HCT116 (cell line): Measurements from ENCODE around the gene LYRM7. TPM values are rescaled to one million over a fixed set of nuclear protein-coding genes. Genes with fewer than 3 reads are reported as not detected.

Experiments
- ATAC-seq: fragments of 200-7000 bp; cut with Tn5 transposase; 2 replicates; pipeline ENCODE4 v1.9.1; 2020; ENCODE audit warnings: mild to moderate bottlenecking, moderate library complexity
- BruUV-seq: library from RNA; stranded (reverse); fragments of 400-500 nt; replicated peaks from 2 replicates; lab custom pipeline; 2021; lab: Mats Ljungman, UMichigan
- CTCF ChIA-PET: fragments of 300-600 bp; sonication (Branson Sonifier 250); formaldehyde crosslinking; loops from one replicate; lab custom pipeline; 2021; ENCODE audit warnings: antibody characterized with exemption; lab: Charles Lee
- POLR2A ChIA-PET: fragments of 300-600, 350-600 bp; sonication (Branson Sonifier 250); formaldehyde crosslinking; loops from one replicate; lab custom pipeline; 2021; ENCODE audit warnings: antibody characterized with exemption; lab: Charles Lee
- RAD21 ChIA-PET, 2 experiments: fragments of 300-600 bp; sonication (Branson Sonifier 250); formaldehyde crosslinking; loops; one replicate each; lab custom pipeline; 2023; ENCODE audit warnings: low total read pairs in 2 of 2; ENCODE audit not compliant: uncharacterized antibody in 2 of 2, unreplicated experiment in 2 of 2, low non-redundant PET in 1 of 2; lab: Charles Lee
- DNase-seq: peaks from one replicate; pipeline ENCODE4 v3.0.0-alpha.2; 2010; ENCODE audit warnings: low read depth, low spot score
- H2AFZ ChIP-seq: fragments of 200-600 bp; shearing (Covaris generic), sonication (generic); 2 replicates; pipeline ENCODE4 v1.6.1; 2017; ENCODE audit warnings: low read depth, mixed run types, mixed read lengths, antibody characterized with exemption, low read length; ENCODE audit not compliant: poor library complexity, severe bottlenecking
- H3K27ac ChIP-seq: 2 replicates; pipeline ENCODE4 v1.5.1; 2012; ENCODE audit warnings: low read depth, low read length
- H3K27me3 ChIP-seq: fragments of 200-600 bp; sonication (generic); 2 replicates; pipeline ENCODE4 v1.6.1; 2016; ENCODE audit warnings: mixed run types, low read length, mixed read lengths; ENCODE audit not compliant: insufficient read depth
- H3K36me3 ChIP-seq, 2 experiments: fragments of 200-500 bp in 1 of 2; fragments of 200-600 bp in 1 of 2; sonication (Bioruptor generic) in 1 of 2; sonication (generic) in 1 of 2; 2 replicates each; pipeline versions ENCODE4 v1.5.1 to v1.6.1; 2014 to 2016; ENCODE audit warnings: low read length in 2 of 2, inconsistent platforms in 1 of 2, mixed read lengths in 1 of 2, mixed run types in 1 of 2; ENCODE audit not compliant: insufficient read depth in 2 of 2, control insufficient read depth in 1 of 2
- H3K4me1 ChIP-seq, 2 experiments: fragments of 200-600 bp in 1 of 2; sonication (generic) in 1 of 2; 2 replicates each; pipeline versions ENCODE4 v1.5.1 to v1.6.1; 2012 to 2017; ENCODE audit warnings: low read length in 2 of 2, inconsistent platforms in 1 of 2, mild to moderate bottlenecking in 1 of 2, mixed read lengths in 1 of 2, mixed run types in 1 of 2, moderate library complexity in 1 of 2; ENCODE audit not compliant: insufficient read depth in 2 of 2, control insufficient read depth in 1 of 2
- H3K4me2 ChIP-seq: fragments of 200-600 bp; sonication (generic); 2 replicates; pipeline ENCODE4 v1.6.1; 2017; ENCODE audit warnings: mixed run types, low read length, mixed read lengths
- H3K4me3 ChIP-seq, 2 experiments: fragments of 200-600 bp in 1 of 2; sonication (generic) in 1 of 2; replicated peaks in 1 of 2; 2 replicates each; pipeline ENCODE4 v1.5.1; 2011 to 2016; ENCODE audit warnings: low read length in 2 of 2, control low read depth in 1 of 2, low read depth in 1 of 2, mild to moderate bottlenecking in 1 of 2, mixed read lengths in 1 of 2, mixed run types in 1 of 2
- H3K79me2 ChIP-seq: fragments of 200-600 bp; sonication (generic); 2 replicates; pipeline ENCODE4 v1.6.1; 2017; ENCODE audit warnings: mild to moderate bottlenecking, mixed run types, low read length, moderate library complexity, mixed read lengths; ENCODE audit not compliant: insufficient read depth
- H3K9ac ChIP-seq: fragments of 200-600 bp; sonication (generic); 2 replicates; pipeline ENCODE4 v1.6.1; 2016; ENCODE audit warnings: low read length, mixed read lengths
- H3K9me2 ChIP-seq: fragments of 200-600 bp; sonication (generic), shearing (Covaris generic); 2 replicates; pipeline ENCODE4 v1.6.1; 2017; ENCODE audit warnings: mixed run types, mild to moderate bottlenecking, moderate library complexity; ENCODE audit not compliant: insufficient read depth
- H3K9me3 ChIP-seq, 2 experiments: fragments of 200-500 bp in 1 of 2; fragments of 200-600 bp in 1 of 2; sonication (Bioruptor generic) in 1 of 2; sonication (generic) in 1 of 2; 2 replicates each; pipeline ENCODE4 v1.6.1; 2014 to 2017; ENCODE audit warnings: low read length in 2 of 2, mixed read lengths in 2 of 2, inconsistent platforms in 1 of 2, low read depth in 1 of 2, mild to moderate bottlenecking in 1 of 2, mixed run types in 1 of 2, moderate library complexity in 1 of 2; ENCODE audit not compliant: control insufficient read depth in 1 of 2, insufficient read depth in 1 of 2
- H4K20me1 ChIP-seq: fragments of 200-600 bp; sonication (generic), shearing (Covaris generic); 2 replicates; pipeline ENCODE4 v1.6.1; 2017; ENCODE audit warnings: mixed run types, mild to moderate bottlenecking, moderate library complexity; ENCODE audit not compliant: insufficient read depth
- CEBPB ChIP-seq: IDR thresholded peaks from 2 replicates; pipeline ENCODE4 v1.6.1; 2012; ENCODE audit warnings: low read depth
- EGR1 ChIP-seq: IDR thresholded peaks from 2 replicates; pipeline ENCODE4 v1.6.1; 2012; ENCODE audit warnings: low read depth
- ELF1 ChIP-seq: IDR thresholded peaks from 2 replicates; pipeline ENCODE4 v1.6.1; 2012; ENCODE audit warnings: low read depth, borderline replicate concordance
- EZH2 ChIP-seq: fragments of 200-600 bp; sonication (generic); IDR thresholded peaks from 2 replicates; pipeline ENCODE4 v1.6.1; 2017; ENCODE audit warnings: antibody characterized with exemption, mixed run types
- EZH2phosphoT487 ChIP-seq: fragments of 200-600 bp; IDR thresholded peaks from 2 replicates; pipeline ENCODE4 v1.6.1; 2018; ENCODE audit warnings: antibody characterized with exemption, borderline replicate concordance
- FOSL1 ChIP-seq: IDR thresholded peaks from 2 replicates; pipeline ENCODE4 v1.6.1; 2012; ENCODE audit warnings: low read depth
- JUND ChIP-seq: IDR thresholded peaks from 2 replicates; pipeline ENCODE4 v1.6.1; 2012
- POLR2A ChIP-seq: IDR thresholded peaks from 2 replicates; pipeline ENCODE4 v1.7.0; 2011; ENCODE audit warnings: borderline replicate concordance; ENCODE audit not compliant: insufficient read depth, insufficient read length; ENCODE audit errors: extremely low read depth
- POLR2AphosphoS5 ChIP-seq: IDR thresholded peaks from 2 replicates; pipeline ENCODE4 v1.6.1; 2011; ENCODE audit warnings: mild to moderate bottlenecking, low read depth, low read length, moderate library complexity
- RAD21 ChIP-seq: IDR thresholded peaks from 2 replicates; pipeline ENCODE4 v1.6.1; 2012; ENCODE audit warnings: low read depth, mild to moderate bottlenecking
- SIN3A ChIP-seq: IDR thresholded peaks from 2 replicates; pipeline ENCODE4 v1.6.1; 2012; ENCODE audit warnings: low read depth
- TCF7L2 ChIP-seq: IDR thresholded peaks from 2 replicates; pipeline ENCODE4 v1.7.0; 2011; ENCODE audit warnings: borderline replicate concordance, inconsistent platforms; ENCODE audit not compliant: insufficient read depth, insufficient read length; ENCODE audit errors: extremely low read depth
- YY1 ChIP-seq: IDR thresholded peaks from 2 replicates; pipeline ENCODE4 v1.6.1; 2011; ENCODE audit warnings: low read length, low read depth, moderate library complexity, mild to moderate bottlenecking; ENCODE audit not compliant: insufficient replicate concordance; ENCODE audit errors: extremely low read depth
- ZFX ChIP-seq: fragments of 450-650 bp; IDR thresholded peaks from 2 replicates; pipeline ENCODE4 v1.6.1; 2017
- intact Hi-C: fragments of 100-400 bp; cut with micrococcal nuclease; formaldehyde crosslinking; loops from 2 replicates; pipeline ENCODE4 v1.10.0; 2022
- total RNA-seq: library from RNA; stranded (reverse); gene quantifications from one replicate; pipeline ENCODE4 v1.2.1, GENCODE V29; 2021; ENCODE audit not compliant: unreplicated experiment
- TF ChIP-seq, protein P1 (sequence below): IDR thresholded peaks from 2 replicates; pipeline ENCODE4 v1.6.1; 2012
- TF ChIP-seq, protein P2 (sequence below): IDR thresholded peaks from 2 replicates; pipeline ENCODE4 v1.6.1; 2012
- TF ChIP-seq, protein P3 (sequence below): IDR thresholded peaks from 2 replicates; pipeline ENCODE4 v1.6.1; 2011; ENCODE audit warnings: mild to moderate bottlenecking, low read length, moderate library complexity; ENCODE audit not compliant: insufficient replicate concordance; ENCODE audit errors: extremely low read depth

Gene LYRM7
- total RNA-seq, 1 experiment from 2014 or later: 14.4 TPM

DNA sequence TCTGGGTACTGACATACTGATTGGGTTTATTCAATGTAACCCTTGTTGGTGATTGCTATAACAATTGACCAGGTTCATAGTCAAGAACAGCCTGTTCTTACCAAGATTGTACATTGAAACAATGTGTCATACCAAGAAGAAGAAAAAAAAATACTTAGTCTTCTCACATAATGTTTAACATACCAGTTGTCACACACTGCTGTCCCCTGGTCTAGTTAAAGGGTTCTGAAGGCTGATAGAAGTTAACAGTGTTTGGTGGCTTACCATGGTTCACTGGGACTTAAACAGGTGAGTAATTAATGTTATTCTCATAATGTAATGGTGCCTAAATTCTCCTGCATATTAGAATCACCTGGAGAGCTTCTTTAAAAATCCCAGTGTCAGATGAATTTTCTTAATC is 74.6 kb downstream of the LYRM7 start:
- Histone ChIP-seq H3K9ac (no peak overlapping the region), H3K9me3 (0 out of 4 replicates have a peak, but pooled peaks cover 0 to 3% of the 10 kb centered on the region in 2 experiments), H3K4me3 (no peak overlapping the region), H2AFZ (no peak overlapping the region), H3K27me3 (no peaks in the 10 kb centered on the region), H3K4me1 (peaks cover 0 to 13% of the 10 kb centered on the region in 2 experiments; a peak in 2 of 4 replicates), H4K20me1 (no peaks in the 10 kb centered on the region), H3K36me3 (no peaks in the 10 kb centered on the region), H3K9me2 (no peaks in the 10 kb centered on the region; the same call in 1 of the 2 replicates), H3K79me2 (no peaks in the 10 kb centered on the region), H3K27ac (no peak overlapping the region), H3K4me2 (no peak overlapping the region)
- DNase-seq (no peak), ATAC-seq (no peak)
- ChIA-PET POLR2A (no interaction called here), CTCF (no interaction called here), RAD21 (no interaction called here)
- BruUV-seq: no TSS peak
- intact Hi-C loops: no loop called here
- TF ChIP-seq EZH2phosphoT487 (no peak), POLR2AphosphoS5 (no peak), YY1 (no peak), POLR2A (no peak), ELF1 (no peak), CEBPB (no peak), SIN3A (no peak), FOSL1 (no peak), EGR1 (no peak), EZH2 (no peak), JUND (no peak), ZFX (no peak), RAD21 (no peak), TCF7L2 (no peak)
- TF ChIP-seq, protein P1, sequence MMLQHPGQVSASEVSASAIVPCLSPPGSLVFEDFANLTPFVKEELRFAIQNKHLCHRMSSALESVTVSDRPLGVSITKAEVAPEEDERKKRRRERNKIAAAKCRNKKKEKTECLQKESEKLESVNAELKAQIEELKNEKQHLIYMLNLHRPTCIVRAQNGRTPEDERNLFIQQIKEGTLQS: no peak
- TF ChIP-seq, protein P2, sequence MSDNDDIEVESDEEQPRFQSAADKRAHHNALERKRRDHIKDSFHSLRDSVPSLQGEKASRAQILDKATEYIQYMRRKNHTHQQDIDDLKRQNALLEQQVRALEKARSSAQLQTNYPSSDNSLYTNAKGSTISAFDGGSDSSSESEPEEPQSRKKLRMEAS: no peak
- TF ChIP-seq, protein P3, sequence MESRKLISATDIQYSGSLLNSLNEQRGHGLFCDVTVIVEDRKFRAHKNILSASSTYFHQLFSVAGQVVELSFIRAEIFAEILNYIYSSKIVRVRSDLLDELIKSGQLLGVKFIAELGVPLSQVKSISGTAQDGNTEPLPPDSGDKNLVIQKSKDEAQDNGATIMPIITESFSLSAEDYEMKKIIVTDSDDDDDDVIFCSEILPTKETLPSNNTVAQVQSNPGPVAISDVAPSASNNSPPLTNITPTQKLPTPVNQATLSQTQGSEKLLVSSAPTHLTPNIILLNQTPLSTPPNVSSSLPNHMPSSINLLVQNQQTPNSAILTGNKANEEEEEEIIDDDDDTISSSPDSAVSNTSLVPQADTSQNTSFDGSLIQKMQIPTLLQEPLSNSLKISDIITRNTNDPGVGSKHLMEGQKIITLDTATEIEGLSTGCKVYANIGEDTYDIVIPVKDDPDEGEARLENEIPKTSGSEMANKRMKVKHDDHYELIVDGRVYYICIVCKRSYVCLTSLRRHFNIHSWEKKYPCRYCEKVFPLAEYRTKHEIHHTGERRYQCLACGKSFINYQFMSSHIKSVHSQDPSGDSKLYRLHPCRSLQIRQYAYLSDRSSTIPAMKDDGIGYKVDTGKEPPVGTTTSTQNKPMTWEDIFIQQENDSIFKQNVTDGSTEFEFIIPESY: no peak
